Endothelial cell of umbilical vein (primary cell): ENCODE data around the gene SMC4. TPM values are rescaled to one million over a fixed set of nuclear protein-coding genes. Genes with fewer than 3 reads are reported as not detected.

Experiments
- BruUV-seq: library from RNA; stranded (reverse); fragments of 400-500 nt; replicated peaks from 2 replicates; lab custom pipeline; 2021; lab: Mats Ljungman, UMichigan
- CTCF ChIA-PET: fragments of 300-600, 350-600 bp; sonication (Branson Sonifier 250); formaldehyde crosslinking; loops from one replicate; lab custom pipeline; 2021; ENCODE audit warnings: antibody characterized with exemption, inconsistent platforms; lab: Charles Lee
- POLR2A ChIA-PET: fragments of 300-600, 350-600 bp; sonication (Branson Sonifier 250); formaldehyde crosslinking; loops from one replicate; lab custom pipeline; 2021; ENCODE audit warnings: antibody characterized with exemption, inconsistent platforms; lab: Charles Lee
- DNase-seq: peaks from one replicate; pipeline ENCODE4 v3.0.0-alpha.2; 2011; ENCODE audit warnings: low read depth, low spot score
- FAIRE-seq: peaks from 2 replicates; lab custom pipeline; 2011; peaks lifted over from hg19 to GRCh38; lab: Jason Lieb, UNC
- H2AFZ ChIP-seq: 2 replicates; pipeline ENCODE4 v1.6.0; 2012; ENCODE audit warnings: low read depth, low read length, control low read depth, inconsistent platforms
- H3K27ac ChIP-seq: 2 replicates; pipeline ENCODE4 v1.5.1; 2011; ENCODE audit warnings: low read depth, mild to moderate bottlenecking, control low read depth, low read length, moderate library complexity; ENCODE audit not compliant: insufficient read depth
- H3K27me3 ChIP-seq, 2 experiments: 2 replicates each; pipeline versions ENCODE4 v1.6.0 to v1.6.1; 2011; ENCODE audit warnings: low read length in 2 of 2, mixed read lengths in 1 of 2; ENCODE audit not compliant: control insufficient read depth in 2 of 2, insufficient read depth in 2 of 2
- H3K36me3 ChIP-seq, 2 experiments: 2 replicates in 1 of 2; 3 replicates in 1 of 2; pipeline ENCODE4 v1.5.1; 2011; ENCODE audit warnings: low read length in 2 of 2, mild to moderate bottlenecking in 1 of 2, moderate library complexity in 1 of 2; ENCODE audit not compliant: control insufficient read depth in 2 of 2, insufficient read depth in 2 of 2; ENCODE audit errors: extremely low read depth in 1 of 2
- H3K4me1 ChIP-seq: 3 replicates; pipeline ENCODE4 v1.5.1; 2011; ENCODE audit warnings: mild to moderate bottlenecking, low read length; ENCODE audit not compliant: control insufficient read depth, insufficient read depth; ENCODE audit errors: extremely low read depth
- H3K4me2 ChIP-seq: 2 replicates; pipeline ENCODE4 v1.6.1; 2011; ENCODE audit warnings: low read length, control low read depth, mixed read lengths; ENCODE audit not compliant: insufficient read depth
- H3K4me3 ChIP-seq, 3 experiments: fragments of 200-600 bp in 1 of 3; sonication (generic), shearing (Covaris generic) in 1 of 3; replicated peaks in 1 of 3; 2 replicates each; pipeline ENCODE4 v1.5.1; 2011 to 2016; ENCODE audit warnings: control low read depth in 3 of 3, low read length in 3 of 3, mild to moderate bottlenecking in 2 of 3, inconsistent platforms in 1 of 3, low read depth in 1 of 3, moderate library complexity in 1 of 3; ENCODE audit not compliant: insufficient read depth in 1 of 3
- H3K79me2 ChIP-seq: 2 replicates; pipeline ENCODE4 v1.6.0; 2012; ENCODE audit warnings: low read length, inconsistent platforms; ENCODE audit not compliant: control insufficient read depth, insufficient read depth
- H3K9ac ChIP-seq: replicated peaks from 2 replicates; pipeline ENCODE3; 2011; ENCODE audit warnings: low read length, control low read depth; ENCODE audit not compliant: insufficient read depth; ENCODE audit errors: extremely low read depth
- H3K9me1 ChIP-seq: replicated peaks from 3 replicates; pipeline ENCODE4 v1.6.0; 2011; ENCODE audit warnings: mild to moderate bottlenecking, low read length; ENCODE audit not compliant: control insufficient read depth, insufficient read depth; ENCODE audit errors: extremely low read depth
- H3K9me3 ChIP-seq: replicated peaks from 2 replicates; pipeline ENCODE4 v1.5.1; 2012; ENCODE audit warnings: low read length, inconsistent platforms; ENCODE audit not compliant: control insufficient read depth, insufficient read depth
- H4K20me1 ChIP-seq: replicated peaks from 2 replicates; pipeline ENCODE3; 2011; ENCODE audit warnings: mild to moderate bottlenecking, low read length; ENCODE audit not compliant: control insufficient read depth, insufficient read depth; ENCODE audit errors: extremely low read depth
- EZH2 ChIP-seq: IDR thresholded peaks from 2 replicates; pipeline ENCODE4 v1.6.1; 2012; ENCODE audit warnings: borderline replicate concordance, low read depth, mild to moderate bottlenecking, moderate library complexity, low read length, inconsistent platforms; ENCODE audit not compliant: severe bottlenecking
- FOS ChIP-seq: IDR thresholded peaks from 2 replicates; pipeline ENCODE4 v1.6.1; 2011; ENCODE audit warnings: mild to moderate bottlenecking, low read length, moderate library complexity, borderline replicate concordance; ENCODE audit not compliant: insufficient read depth
- GATA2 ChIP-seq: IDR thresholded peaks from 2 replicates; pipeline ENCODE4 v1.7.0; 2011; ENCODE audit warnings: low read depth, mild to moderate bottlenecking, moderate library complexity, mixed read lengths, low read length; ENCODE audit not compliant: insufficient read length, insufficient read depth
- JUN ChIP-seq: IDR thresholded peaks from 2 replicates; pipeline ENCODE4 v1.6.1; 2011; ENCODE audit warnings: borderline replicate concordance, low read depth; ENCODE audit not compliant: insufficient read length, insufficient read depth
- MYC ChIP-seq: IDR thresholded peaks from one replicate; pipeline ENCODE4 v1.6.1; 2011; ENCODE audit warnings: mild to moderate bottlenecking, low read depth, low read length
- POLR2A ChIP-seq: IDR thresholded peaks from 2 replicates; pipeline ENCODE4 v1.6.1; 2012; ENCODE audit warnings: low read depth, mild to moderate bottlenecking, control low read depth, low read length
- POLR2AphosphoS5 ChIP-seq: IDR thresholded peaks from 2 replicates; pipeline ENCODE4 v1.6.1; 2012; ENCODE audit warnings: low read depth, mild to moderate bottlenecking, control low read depth, low read length, moderate library complexity; ENCODE audit not compliant: insufficient read depth
- dilution Hi-C: fragments of 300-500 bp; cut with MboI; formaldehyde crosslinking; loops from one replicate; pipeline ENCODE4 v1.15.0; 2019; ENCODE audit warnings: low sequenced_read_pairs; ENCODE audit not compliant: extremely low pct_ligation_motif_present
- intact Hi-C: fragments of 100-400 bp; cut with micrococcal nuclease; formaldehyde crosslinking; loops from one replicate; pipeline ENCODE4 v1.10.0; 2022
- polyA plus RNA-seq, 4 experiments: library from polyadenylated mRNA; depleted of rRNA in 3 of 4; stranded (reverse) in 3 of 4; unstranded in 1 of 4; fragments of >200 nt; gene quantifications; 2 replicates each; pipeline versions ENCODE4 v1.2.1 to v1.2.3, GENCODE V29; 2011 to 2012; ENCODE audit warnings: missing spikeins in 1 of 4
- total RNA-seq: library from RNA; stranded (reverse); gene quantifications from 2 replicates; pipeline ENCODE4 v1.2.3, GENCODE V29; 2021
- TF ChIP-seq, protein P1 (sequence below): IDR thresholded peaks from 2 replicates; pipeline ENCODE4 v1.6.1; 2011; ENCODE audit not compliant: insufficient read depth, insufficient read length
- TF ChIP-seq, protein P2 (sequence below), 2 donors: IDR thresholded peaks; 1 replicate in 1 of 2; 2 replicates in 1 of 2; pipeline ENCODE4 v1.5.1; 2011; ENCODE audit warnings: low read length in 2 of 2, mild to moderate bottlenecking in 2 of 2, moderate library complexity in 2 of 2, control low read depth in 1 of 2, inconsistent platforms in 1 of 2, low read depth in 1 of 2; ENCODE audit not compliant: insufficient read depth in 1 of 2; ENCODE audit errors: extremely low read depth in 1 of 2

The SMC4 gene
- total and polyA plus RNA-seq, 2 donors (not counting 3 experiments of a cell fraction or from before 2014, with no cell fraction given): 32.1 to 153 TPM

DNA sequence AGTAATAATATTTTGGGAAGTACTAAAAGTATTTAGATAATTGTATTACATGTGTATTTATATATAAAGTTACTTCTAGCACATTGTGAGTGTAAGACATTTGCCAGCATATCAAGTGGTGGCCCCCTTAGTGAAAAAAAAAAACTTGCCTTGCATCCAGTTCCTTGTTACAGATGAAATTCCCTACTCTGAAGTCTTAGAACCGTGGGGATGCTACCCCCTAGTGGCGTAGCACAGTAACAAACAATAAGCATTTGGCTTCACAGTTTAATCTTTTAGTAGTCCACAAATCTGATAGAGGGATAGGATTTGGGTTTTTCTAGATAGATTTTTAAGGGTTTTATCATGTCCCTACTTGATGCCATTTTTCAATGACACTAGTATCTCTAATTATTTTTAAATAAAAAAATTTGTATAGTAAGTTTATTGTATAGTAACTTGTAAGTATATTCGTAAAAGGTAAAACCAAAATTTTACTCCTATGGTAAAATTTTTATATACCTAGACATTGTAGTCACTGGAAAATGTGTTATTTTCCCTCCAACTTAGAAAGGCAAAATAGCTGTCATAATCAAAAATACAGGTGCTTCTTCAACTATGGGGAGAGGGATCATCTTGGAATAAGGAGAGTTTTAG, 14.3 kb downstream of the SMC4 start:
- Histone ChIP-seq H3K79me2 (peaks cover 75% of the 10 kb centered on the region), H2AFZ (no peak overlapping the region), H3K4me2 (no peak overlapping the region), H3K36me3 (peaks cover 0 to 42% of the 10 kb centered on the region in 2 experiments), H3K4me1 (peaks cover 8% of the 10 kb centered on the region), H4K20me1 (no peaks in the 10 kb centered on the region), H3K9me1 (no peaks in the 10 kb centered on the region), H3K9me3 (no peaks in the 10 kb centered on the region), H3K27me3 (no peaks in the 10 kb centered on the region), H3K9ac (no peak overlapping the region), H3K27ac (no peak overlapping the region), H3K4me3 (no peak overlapping the region)
- dilution Hi-C loops: no loop called here
- DNase-seq: peak; percentile 86
- BruUV-seq: no TSS peak
- CTCF ChIA-PET: interaction anchor here (0.6 to 4.7 kb wide), 14 partner anchors 8 to 585 kb away, joined by 3 to 81 read pairs (median 5); partner anchors contain the start of genes IL12A and SMC4
- TF ChIP-seq, protein P1, sequence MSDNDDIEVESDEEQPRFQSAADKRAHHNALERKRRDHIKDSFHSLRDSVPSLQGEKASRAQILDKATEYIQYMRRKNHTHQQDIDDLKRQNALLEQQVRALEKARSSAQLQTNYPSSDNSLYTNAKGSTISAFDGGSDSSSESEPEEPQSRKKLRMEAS: no peak
- TF ChIP-seq GATA2: no peak
- TF ChIP-seq MYC: no peak
- TF ChIP-seq POLR2A: no peak
- no peak for TF ChIP-seq EZH2
- TF ChIP-seq, protein P2, sequence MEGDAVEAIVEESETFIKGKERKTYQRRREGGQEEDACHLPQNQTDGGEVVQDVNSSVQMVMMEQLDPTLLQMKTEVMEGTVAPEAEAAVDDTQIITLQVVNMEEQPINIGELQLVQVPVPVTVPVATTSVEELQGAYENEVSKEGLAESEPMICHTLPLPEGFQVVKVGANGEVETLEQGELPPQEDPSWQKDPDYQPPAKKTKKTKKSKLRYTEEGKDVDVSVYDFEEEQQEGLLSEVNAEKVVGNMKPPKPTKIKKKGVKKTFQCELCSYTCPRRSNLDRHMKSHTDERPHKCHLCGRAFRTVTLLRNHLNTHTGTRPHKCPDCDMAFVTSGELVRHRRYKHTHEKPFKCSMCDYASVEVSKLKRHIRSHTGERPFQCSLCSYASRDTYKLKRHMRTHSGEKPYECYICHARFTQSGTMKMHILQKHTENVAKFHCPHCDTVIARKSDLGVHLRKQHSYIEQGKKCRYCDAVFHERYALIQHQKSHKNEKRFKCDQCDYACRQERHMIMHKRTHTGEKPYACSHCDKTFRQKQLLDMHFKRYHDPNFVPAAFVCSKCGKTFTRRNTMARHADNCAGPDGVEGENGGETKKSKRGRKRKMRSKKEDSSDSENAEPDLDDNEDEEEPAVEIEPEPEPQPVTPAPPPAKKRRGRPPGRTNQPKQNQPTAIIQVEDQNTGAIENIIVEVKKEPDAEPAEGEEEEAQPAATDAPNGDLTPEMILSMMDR (IDR thresholded peaks at IDR 0.05; ENCODE audit: extremely low read depth in 1 of 2, insufficient read depth in 1 of 2, low read depth in 1 of 2, low read length in 2 of 2): peak; percentile 64 to 71
- TF ChIP-seq FOS: no peak
- TF ChIP-seq JUN: no peak
- no peak for TF ChIP-seq POLR2AphosphoS5
- peak; percentile 52 for FAIRE-seq
- intact Hi-C loops: loop anchor here (1.0 to 5.0 kb wide), 6 partner anchors 73 to 531 kb away; partner anchors contain the start of gene C3orf80
- POLR2A ChIA-PET: no interaction called here
